Trophoblast cell (in vitro differentiated cells and primary cell): ENCODE results near the gene YWHAQ. TPM values are rescaled to one million over a fixed set of nuclear protein-coding genes. Genes with fewer than 3 reads are reported as not detected.

Experiments
- DNase-seq, 2 donors: peaks; one replicate each; pipeline ENCODE4 v3.0.0-alpha.2; 2016
- H2AFZ ChIP-seq: 2 replicates; pipeline ENCODE4 v1.6.1; 2013; ENCODE audit warnings: low read length, moderate library complexity, mild to moderate bottlenecking; ENCODE audit not compliant: insufficient read depth, poor library complexity
- H2AK5ac ChIP-seq: 2 replicates; pipeline ENCODE4 v1.6.1; 2013; ENCODE audit warnings: mild to moderate bottlenecking, low read length
- H2BK120ac ChIP-seq: 2 replicates; pipeline ENCODE4 v1.6.1; 2013; ENCODE audit warnings: low read length, mild to moderate bottlenecking, moderate library complexity; ENCODE audit not compliant: insufficient read depth, poor library complexity
- H2BK12ac ChIP-seq: 2 replicates; pipeline ENCODE4 v1.6.1; 2013; ENCODE audit warnings: mild to moderate bottlenecking, low read length, moderate library complexity
- H2BK5ac ChIP-seq: 2 replicates; pipeline ENCODE4 v1.6.1; 2013; ENCODE audit warnings: low read length, low read depth, moderate library complexity, mild to moderate bottlenecking; ENCODE audit not compliant: poor library complexity
- H3K14ac ChIP-seq: 2 replicates; pipeline ENCODE4 v1.6.1; 2013; ENCODE audit warnings: mild to moderate bottlenecking, low read length
- H3K18ac ChIP-seq: 2 replicates; pipeline ENCODE4 v1.6.1; 2013; ENCODE audit warnings: mild to moderate bottlenecking, low read length
- H3K23ac ChIP-seq: 2 replicates; pipeline ENCODE4 v1.6.1; 2013; ENCODE audit warnings: low read length
- H3K27ac ChIP-seq: 2 replicates; pipeline ENCODE4 v1.5.1; 2013; ENCODE audit warnings: low read depth, mild to moderate bottlenecking, inconsistent platforms, low read length, moderate library complexity
- H3K27me3 ChIP-seq: 2 replicates; pipeline ENCODE4 v1.6.1; 2013; ENCODE audit warnings: inconsistent platforms, mild to moderate bottlenecking, low read length, moderate library complexity; ENCODE audit not compliant: insufficient read depth
- H3K36me3 ChIP-seq, 2 experiments: 1 replicate in 1 of 2; 2 replicates in 1 of 2; pipeline ENCODE4 v1.6.1; 2013; ENCODE audit warnings: low read length in 2 of 2, mild to moderate bottlenecking in 2 of 2, moderate library complexity in 1 of 2; ENCODE audit not compliant: insufficient read depth in 2 of 2, control insufficient read depth in 1 of 2
- H3K4ac ChIP-seq: 2 replicates; pipeline ENCODE4 v1.6.1; 2013; ENCODE audit warnings: low read depth, mild to moderate bottlenecking, low read length, moderate library complexity
- H3K4me1 ChIP-seq, 2 experiments: 1 replicate in 1 of 2; 2 replicates in 1 of 2; pipeline ENCODE4 v1.6.1; 2013; ENCODE audit warnings: low read length in 2 of 2, mild to moderate bottlenecking in 2 of 2, moderate library complexity in 1 of 2; ENCODE audit not compliant: insufficient read depth in 2 of 2, control insufficient read depth in 1 of 2
- H3K4me2 ChIP-seq: 2 replicates; pipeline ENCODE4 v1.6.1; 2013; ENCODE audit warnings: inconsistent platforms, mild to moderate bottlenecking, low read length, moderate library complexity
- H3K4me3 ChIP-seq: 2 replicates; pipeline ENCODE4 v1.5.1; 2013; ENCODE audit warnings: mild to moderate bottlenecking, low read depth, low read length, inconsistent platforms
- H3K79me1 ChIP-seq: one replicate; pipeline ENCODE4 v1.6.1; 2013; ENCODE audit warnings: low read length
- H3K79me2 ChIP-seq: 2 replicates; pipeline ENCODE4 v1.6.1; 2013; ENCODE audit warnings: low read length, mild to moderate bottlenecking; ENCODE audit not compliant: control insufficient read depth, insufficient read depth, poor library complexity
- H3K9ac ChIP-seq: 2 replicates; pipeline ENCODE4 v1.6.1; 2013; ENCODE audit warnings: mild to moderate bottlenecking, low read length
- H3K9me3 ChIP-seq: 2 replicates; pipeline ENCODE4 v1.6.1; 2013; ENCODE audit warnings: low read depth, mild to moderate bottlenecking, control low read depth, inconsistent platforms, low read length; ENCODE audit not compliant: insufficient read depth
- H4K12ac ChIP-seq: 2 replicates; pipeline ENCODE4 v1.6.1; 2013; ENCODE audit warnings: low read depth, mild to moderate bottlenecking, low read length, moderate library complexity
- H4K8ac ChIP-seq: 2 replicates; pipeline ENCODE4 v1.6.1; 2013; ENCODE audit warnings: low read depth, mild to moderate bottlenecking, low read length, moderate library complexity
- H4K91ac ChIP-seq: one replicate; pipeline ENCODE4 v1.6.1; 2013; ENCODE audit warnings: low read depth, mild to moderate bottlenecking, low read length, moderate library complexity
- WGBS: extraction: QIAGEN DNeasy Blood & Tissue Kit; methylation state at CpG from one replicate; pipeline ENCODE4 v1.1.7; 2013; ENCODE audit warnings: missing lambda C conversion rate; ENCODE audit not compliant: insufficient read length, insufficient coverage; ENCODE audit errors: extremely low coverage; 5-methylcytosine and 5-hydroxymethylcytosine counted together
- polyA plus RNA-seq: library from polyadenylated mRNA; stranded (reverse); fragments of 200-250 nt; gene quantifications from 2 replicates; pipeline ENCODE4 v1.2.3, GENCODE V29; 2013

YWHAQ gene
- polyA plus RNA-seq, result 327 and 332 TPM in 2 replicates

- Histone ChIP-seq H3K79me2 (peaks cover 14% of the 10 kb centered on the region), H2AK5ac (peak within 1 kb of the TSS; percentile 97), H3K23ac (no peak within 1 kb of the TSS), H3K79me1 (peaks cover 10% of the 10 kb centered on the region), H3K18ac (peak within 1 kb of the TSS; percentile 97), H3K27ac (peak within 1 kb of the TSS; percentile 91), H2BK12ac (peak within 1 kb of the TSS; percentile 63), H3K4ac (peak within 1 kb of the TSS; percentile 96), H3K9ac (peak within 1 kb of the TSS; percentile 96), H3K36me3 (peaks cover 2 to 6% of the 10 kb centered on the region in 2 experiments), H3K4me3 (peak within 1 kb of the TSS; percentile 97), H4K8ac (peak within 1 kb of the TSS; percentile 88), H3K14ac (peak within 1 kb of the TSS; percentile 98), H3K4me1 (peaks cover 9 to 10% of the 10 kb centered on the region in 2 experiments), H4K91ac (peak within 1 kb of the TSS; percentile 96), H3K4me2 (peak within 1 kb of the TSS; percentile 85), H3K27me3 (no peaks in the 10 kb centered on the region), H2BK5ac (peak within 1 kb of the TSS; percentile 85), H2AFZ (peak within 1 kb of the TSS; percentile 98), H4K12ac (peak within 1 kb of the TSS; percentile 91), H3K9me3 (no peaks in the 10 kb centered on the region), H2BK120ac (peak within 1 kb of the TSS; percentile 84)
- peak; percentile 97 to 98 for DNase-seq
- WGBS, result no CpG with 5 or more reads among the region's 84 CpGs
These were observed at the start of gene YWHAQ for GRCh38 chr2:9630736-9631552. TSS of gene YWHAQ (minus strand) at chr2:9630997. CDS start at chr2:9630452, 545 bp downstream.

DNA sequence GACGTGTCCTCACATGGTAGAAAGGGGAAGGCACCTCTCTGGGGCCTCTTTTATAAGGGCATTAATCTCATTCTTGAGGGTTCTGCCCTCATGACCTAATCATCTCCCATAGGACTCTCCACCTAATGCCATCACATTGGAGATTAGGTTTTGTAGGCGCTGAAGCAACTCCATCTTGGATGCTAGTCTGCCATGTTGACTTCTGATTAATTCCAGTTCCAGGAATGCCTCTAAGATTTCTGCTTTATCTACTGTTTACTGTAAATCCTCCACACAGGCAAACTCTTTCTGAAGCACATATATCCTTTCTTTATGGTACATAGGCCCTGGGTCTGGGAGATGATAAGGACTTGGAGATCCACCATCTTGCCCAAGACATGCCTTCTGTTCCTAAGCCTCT is 49.3 kb upstream of the YWHAQ start:
- Histone ChIP-seq H4K91ac (no peak overlapping the region), H3K9me3 (no peaks in the 10 kb centered on the region), H3K36me3 (no peaks in the 10 kb centered on the region), H3K27ac (no peak overlapping the region), H3K4me1 (peaks cover 6 to 7% of the 10 kb centered on the region in 2 experiments), H2BK120ac (no peak overlapping the region), H2AK5ac (no peak overlapping the region), H3K14ac (no peak overlapping the region), H3K4me2 (no peak overlapping the region), H4K12ac (no peak overlapping the region), H2BK12ac (no peak overlapping the region), H3K18ac (no peak overlapping the region), H3K79me2 (no peaks in the 10 kb centered on the region), H2AFZ (no peak overlapping the region), H3K4ac (no peak overlapping the region), H3K4me3 (no peak overlapping the region), H4K8ac (no peak overlapping the region), H3K23ac (no peak overlapping the region), H2BK5ac (no peak overlapping the region), H3K79me1 (peaks cover 6% of the 10 kb centered on the region), H3K9ac (no peak overlapping the region), H3K27me3 (no peaks in the 10 kb centered on the region)
- WGBS, result no CpG with 5 or more reads among the region's 2 CpGs
- DNase-seq, result no peak

GRCh38 chr2:9679218-9679617 is 48.4 kb upstream of the YWHAQ start:
- peak overlapping the region; percentile 35 for H4K91ac ChIP-seq
- no peak overlapping the region for H3K4me3 ChIP-seq
- H2AFZ ChIP-seq, result no peak overlapping the region
- no peak overlapping the region for H3K4ac ChIP-seq
- WGBS, result no CpG with 5 or more reads among the region's 2 CpGs
- H2BK12ac ChIP-seq, result peak overlapping the region; percentile 41
- H2BK120ac ChIP-seq, result no peak overlapping the region
- no peaks in the 10 kb centered on the region for H3K9me3 ChIP-seq
- no peak overlapping the region for H3K9ac ChIP-seq
- peak in 1 of 2 donors; percentile 36 for DNase-seq
- peaks cover 6 to 7% of the 10 kb centered on the region in 2 experiments for H3K4me1 ChIP-seq
- H4K8ac ChIP-seq, result no peak overlapping the region
- H4K12ac ChIP-seq, result no peak overlapping the region
- no peak overlapping the region for H3K4me2 ChIP-seq
- H2BK5ac ChIP-seq, result no peak overlapping the region
- no peak overlapping the region for H3K23ac ChIP-seq
- H3K36me3 ChIP-seq, result no peaks in the 10 kb centered on the region
- no peaks in the 10 kb centered on the region for H3K79me2 ChIP-seq
- peaks cover 6% of the 10 kb centered on the region for H3K79me1 ChIP-seq
- no peaks in the 10 kb centered on the region for H3K27me3 ChIP-seq
- H3K27ac ChIP-seq, result no peak overlapping the region
- H3K14ac ChIP-seq, result no peak overlapping the region
- H2AK5ac ChIP-seq, result no peak overlapping the region
- no peak overlapping the region for H3K18ac ChIP-seq

DNA sequence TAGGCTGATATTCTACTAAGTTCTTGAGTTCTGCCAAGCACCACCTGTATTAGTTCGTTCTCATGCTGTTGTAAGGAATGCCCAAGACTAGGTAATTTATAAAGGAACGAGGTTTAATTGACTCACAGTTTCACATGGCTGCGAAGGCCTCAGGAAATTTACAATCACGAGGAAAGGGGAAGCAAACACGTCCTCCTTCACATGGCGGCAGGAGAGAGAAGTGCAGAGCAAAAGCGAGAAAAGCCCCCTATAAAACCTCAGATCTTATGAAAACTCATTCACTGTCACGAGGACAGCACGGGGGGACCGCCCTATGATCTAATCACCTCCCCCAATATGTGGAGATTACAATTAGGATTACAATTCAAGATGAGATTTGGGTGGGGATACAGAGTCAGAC is 47.7 kb upstream of the YWHAQ start:
- Histone ChIP-seq H2BK12ac (peak overlapping the region; percentile 41), H3K4me1 (peaks cover 6 to 8% of the 10 kb centered on the region in 2 experiments), H3K79me2 (no peaks in the 10 kb centered on the region), H3K4ac (no peak overlapping the region), H3K18ac (no peak overlapping the region), H2BK120ac (no peak overlapping the region), H3K36me3 (no peaks in the 10 kb centered on the region), H3K4me3 (no peak overlapping the region), H4K12ac (no peak overlapping the region), H4K8ac (no peak overlapping the region), H2AFZ (no peak overlapping the region), H2BK5ac (no peak overlapping the region), H3K9ac (no peak overlapping the region), H4K91ac (peak overlapping the region; percentile 35), H3K23ac (no peak overlapping the region), H3K79me1 (peaks cover 6% of the 10 kb centered on the region), H3K27me3 (no peaks in the 10 kb centered on the region), H3K27ac (no peak overlapping the region), H3K4me2 (no peak overlapping the region), H2AK5ac (no peak overlapping the region), H3K9me3 (no peaks in the 10 kb centered on the region), H3K14ac (no peak overlapping the region)
- WGBS, result no CpG with 5 or more reads among the region's 10 CpGs
- DNase-seq, result no peak
